ENCODE measurements around the gene POC1A. TPM values are rescaled to one million over a fixed set of nuclear protein-coding genes. Genes with fewer than 3 reads are reported as not detected.

Gene POC1A
- total RNA-seq, 1 donor from 2014 or later, result 30.1 TPM

DNA sequence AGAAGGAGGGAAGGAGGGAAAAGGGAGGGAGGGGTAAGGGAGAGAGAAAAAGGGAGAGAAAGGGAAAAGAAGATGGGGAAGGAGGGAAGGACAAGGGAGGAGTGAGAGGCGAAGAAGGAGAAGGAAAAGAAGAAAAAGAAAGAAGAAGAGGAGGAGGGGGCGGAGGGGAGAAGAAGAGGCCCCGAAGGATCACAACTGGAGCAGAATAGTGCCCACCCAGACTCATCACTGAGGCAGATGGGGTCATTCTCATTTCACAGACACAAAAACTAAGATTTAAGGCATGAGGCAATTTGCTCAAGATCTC is 41.0 kb upstream of the POC1A start:
- Mint-ChIP-seq H3K4me1 (peaks cover 30% of the 10 kb centered on the region), H3K4me3 (no peak overlapping the region), H3K36me3 (ENCODE audit: low read depth) (peaks cover 2% of the 10 kb centered on the region), H3K9me3 (no peaks in the 10 kb centered on the region), H3K27me3 (ENCODE audit: low read depth) (no peaks in the 10 kb centered on the region), H3K27ac (ENCODE audit: unreplicated experiment) (no peak overlapping the region)
- no peak for TF ChIP-seq CTCF (conservative IDR thresholded peaks at IDR 0.05)
- no peak for DNase-seq (ENCODE audit: low read depth, low spot score)

DNA sequence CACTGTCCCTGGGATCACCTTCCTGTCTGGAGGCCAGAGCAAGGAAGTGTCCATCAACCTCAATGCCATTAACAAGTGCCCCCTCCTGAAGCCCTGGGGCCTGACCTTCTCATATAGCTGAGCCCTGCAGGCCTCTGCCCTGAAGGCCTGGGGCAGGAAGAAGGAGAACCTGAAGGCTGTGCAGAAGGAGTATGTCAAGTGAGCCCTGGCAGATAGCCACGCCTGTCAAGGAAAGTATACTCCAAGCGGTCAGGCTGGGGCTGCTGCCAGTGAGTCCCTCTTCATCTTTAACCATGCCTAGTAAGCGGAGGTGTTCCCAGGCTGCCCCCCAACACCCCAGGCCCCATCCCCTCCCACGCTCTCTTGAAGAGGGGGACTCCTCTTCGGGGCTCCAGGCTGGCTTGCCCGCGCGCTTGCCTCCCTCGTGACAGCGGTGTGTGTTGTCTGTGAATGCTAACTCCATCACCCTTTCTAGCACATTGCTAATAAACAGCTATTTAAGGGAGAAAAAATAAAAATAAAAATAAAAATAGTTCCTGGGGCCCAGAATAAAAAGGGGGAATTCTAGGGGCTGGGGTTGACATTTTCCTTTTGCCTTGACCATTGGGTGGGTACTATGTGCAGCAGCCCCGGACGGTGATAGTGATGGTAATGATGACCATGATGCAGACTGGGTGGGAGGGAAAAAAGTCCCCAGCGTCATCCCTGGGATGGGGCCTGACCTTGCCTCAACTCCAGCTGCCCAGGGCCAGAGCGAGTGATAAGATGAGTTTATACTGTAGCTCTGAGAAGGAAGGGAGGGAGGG is 40.5 kb upstream of the POC1A start:
- Mint-ChIP-seq H3K9me3 (no peaks in the 10 kb centered on the region), H3K27me3 (ENCODE audit: low read depth) (no peaks in the 10 kb centered on the region), H3K27ac (ENCODE audit: unreplicated experiment) (no peak overlapping the region), H3K4me3 (no peak overlapping the region), H3K36me3 (ENCODE audit: low read depth) (no peaks in the 10 kb centered on the region), H3K4me1 (peaks cover 27% of the 10 kb centered on the region)
- no peak for DNase-seq (ENCODE audit: low read depth, low spot score)
- no peak for TF ChIP-seq CTCF (conservative IDR thresholded peaks at IDR 0.05)

GRCh38 chr3:52193065-52193464 is 38.8 kb upstream of the POC1A start:
- H3K9me3 Mint-ChIP-seq, result no peaks in the 10 kb centered on the region
- peaks cover 13% of the 10 kb centered on the region for H3K4me1 Mint-ChIP-seq
- no peak for TF ChIP-seq CTCF (conservative IDR thresholded peaks at IDR 0.05)
- DNase-seq (ENCODE audit: low read depth, low spot score), result no peak
- no peaks in the 10 kb centered on the region for H3K36me3 Mint-ChIP-seq (ENCODE audit: low read depth)
- H3K4me3 Mint-ChIP-seq, result no peak overlapping the region
- H3K27me3 Mint-ChIP-seq (ENCODE audit: low read depth), result no peaks in the 10 kb centered on the region
- H3K27ac Mint-ChIP-seq (ENCODE audit: unreplicated experiment), result no peak overlapping the region

GRCh38 chr3:52191663-52192062 is 37.4 kb upstream of the POC1A start:
- Mint-ChIP-seq H3K36me3 (ENCODE audit: low read depth) (no peaks in the 10 kb centered on the region), H3K9me3 (no peaks in the 10 kb centered on the region), H3K27me3 (ENCODE audit: low read depth) (no peaks in the 10 kb centered on the region), H3K4me3 (no peak overlapping the region), H3K4me1 (peaks cover 7% of the 10 kb centered on the region), H3K27ac (ENCODE audit: unreplicated experiment) (no peak overlapping the region)
- no peak for TF ChIP-seq CTCF (conservative IDR thresholded peaks at IDR 0.05)
- DNase-seq (ENCODE audit: low read depth, low spot score), result no peak

- Mint-ChIP-seq H3K4me1 (peaks cover 7% of the 10 kb centered on the region), H3K4me3 (no peak overlapping the region), H3K27me3 (ENCODE audit: low read depth) (no peaks in the 10 kb centered on the region), H3K27ac (ENCODE audit: unreplicated experiment) (peak overlapping the region; percentile 75), H3K36me3 (ENCODE audit: low read depth) (no peaks in the 10 kb centered on the region), H3K9me3 (no peaks in the 10 kb centered on the region)
- no peak for DNase-seq (ENCODE audit: low read depth, low spot score)
- TF ChIP-seq CTCF (conservative IDR thresholded peaks at IDR 0.05), result no peak
Measured at GRCh38 chr3:52190294-52191074, 36.3 kb upstream of the POC1A start.
